AG04450 (cell line): ENCODE results near the gene WNT1. TPM values are rescaled to one million over a fixed set of nuclear protein-coding genes. Genes with fewer than 3 reads are reported as not detected.

ENCODE experiments used
- CTCF ChIA-PET: fragments of 300-600, 350-600 bp; formaldehyde crosslinking; extraction: SDS; loops from one replicate; lab custom pipeline; 2022; ENCODE audit warnings: antibody characterized with exemption, inconsistent platforms; lab: Charles Lee
- POLR2A ChIA-PET: fragments of 350-600 bp; formaldehyde crosslinking; extraction: SDS; loops from one replicate; lab custom pipeline; 2021; ENCODE audit warnings: antibody characterized with exemption, inconsistent platforms; lab: Yijun Ruan, JAX
- DNase-seq: peaks from one replicate; pipeline ENCODE4 v3.0.0-alpha.2; 2011; ENCODE audit warnings: low read depth, low spot score
- H3K27ac ChIP-seq: one replicate; pipeline ENCODE4 v1.5.1; 2012; ENCODE audit warnings: low read depth, low read length, control low read depth
- H3K27me3 ChIP-seq: one replicate; pipeline ENCODE4 v1.6.0; 2012; ENCODE audit warnings: low read length; ENCODE audit not compliant: control insufficient read depth, insufficient read depth
- H3K4me3 ChIP-seq: 2 replicates; pipeline ENCODE4 v1.5.1; 2011; ENCODE audit warnings: mild to moderate bottlenecking, low read depth, low read length, control low read depth
- H3K9me3 ChIP-seq: 2 replicates; pipeline ENCODE4 v1.5.1; 2012; ENCODE audit warnings: low read length; ENCODE audit not compliant: control insufficient read depth, insufficient read depth
- CTCF ChIP-seq: IDR thresholded peaks from 2 replicates; pipeline ENCODE4 v1.5.1; 2011; ENCODE audit warnings: low read depth, low read length, control low read depth, inconsistent platforms
- polyA plus RNA-seq: library from polyadenylated mRNA; depleted of rRNA; stranded (reverse); fragments of >200 nt; gene quantifications from 2 replicates; pipeline ENCODE4 v1.2.3, GENCODE V29; 2011; rRNA removed
- small RNA-seq: library from RNA; depleted of rRNA; stranded (forward); fragments of <200 nt; gene quantifications from one replicate; pipeline ENCODE3, GENCODE V24; 2012; ENCODE audit warnings: low read depth; ENCODE audit not compliant: insufficient read length

Gene WNT1
- polyA plus RNA-seq, 1 experiment, result not detected

DNA sequence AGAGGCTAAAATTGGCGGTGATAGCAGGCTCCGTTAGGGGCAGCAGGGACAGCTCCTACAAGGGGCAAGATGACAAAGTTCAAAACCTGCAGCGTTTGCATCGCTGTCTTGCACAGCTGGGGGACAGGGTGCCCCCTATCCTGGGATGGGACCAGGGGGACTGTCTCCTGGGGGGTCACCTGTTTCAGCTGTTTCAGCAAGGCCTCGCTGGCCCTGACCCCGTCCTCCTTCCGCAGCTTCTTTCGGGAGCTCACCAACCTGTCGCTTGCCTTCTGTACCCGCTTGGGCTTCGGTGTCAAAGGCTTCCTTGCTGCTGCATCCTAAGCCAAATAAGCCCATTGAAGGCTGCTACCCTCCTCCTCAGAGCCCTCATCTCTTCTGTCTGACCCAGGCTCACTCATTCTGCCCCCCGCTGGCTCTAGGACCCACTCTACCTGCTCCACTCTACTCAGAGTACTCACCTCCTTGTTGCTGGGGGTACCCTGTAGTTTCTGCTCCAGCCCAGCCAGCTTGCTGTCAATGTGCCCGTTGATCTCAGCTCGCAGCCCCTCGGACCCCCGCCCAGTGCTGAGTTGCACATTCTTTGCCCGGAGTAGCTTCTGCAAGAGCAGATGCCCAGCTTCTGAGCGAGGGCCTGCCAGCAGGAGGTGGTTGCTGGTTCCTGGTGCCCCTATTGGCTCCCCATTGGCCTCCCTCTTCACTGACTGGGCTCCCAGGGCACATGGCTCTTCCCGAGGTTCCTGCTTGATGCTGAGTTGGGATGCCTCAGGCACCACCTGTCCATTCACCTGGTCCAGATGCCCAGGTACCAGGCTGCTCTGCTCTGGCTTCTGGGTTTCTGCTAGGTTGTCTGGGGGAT lies 52.8 kb downstream of the WNT1 start:
- POLR2A ChIA-PET, result no interaction called here
- DNase-seq, result no peak
- CTCF ChIA-PET, result interaction anchor here (1.0 to 3.1 kb wide), 4 partner anchors 11 to 57 kb away, joined by 3 to 11 read pairs (median 3); no protein-coding TSS in a partner anchor

DNA sequence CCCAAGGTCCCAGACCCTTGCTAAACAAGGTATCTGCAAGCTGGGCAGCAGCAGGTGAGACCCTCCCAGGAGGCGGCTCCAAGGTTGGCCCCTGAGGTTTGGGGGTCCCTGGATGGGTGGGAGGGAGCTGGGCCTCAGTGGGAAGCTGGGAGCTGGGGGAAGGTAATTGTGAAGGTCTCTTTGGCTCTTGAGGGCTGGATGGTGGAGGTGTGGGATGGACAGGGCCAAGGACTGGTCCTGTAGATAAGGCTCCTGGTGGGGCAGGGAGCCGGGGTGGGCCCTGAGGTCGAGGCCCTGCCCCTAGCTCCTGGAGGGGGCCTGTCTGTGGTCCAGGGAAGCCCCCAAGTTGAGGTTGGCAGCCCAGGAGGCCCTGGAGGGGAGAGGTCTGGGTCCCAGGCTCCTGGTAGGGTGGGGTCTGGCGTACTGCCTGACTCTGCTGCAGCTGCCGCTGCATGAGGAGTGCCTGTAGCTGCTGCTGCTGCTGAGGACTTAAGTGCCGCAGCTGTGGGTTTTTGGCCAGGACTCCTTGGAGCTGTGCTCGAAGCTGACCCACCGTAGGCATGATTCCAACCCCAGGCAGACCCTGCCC lies 53.5 kb downstream of the WNT1 start:
- ChIA-PET CTCF (interaction anchor here (1.5 to 3.1 kb wide), 2 partner anchors 11 to 12 kb away, joined by 3 to 11 read pairs; no protein-coding TSS in a partner anchor), POLR2A (no interaction called here)
- no peak overlapping the region for H3K27ac ChIP-seq
- no peak for DNase-seq
- H3K4me3 ChIP-seq, result no peak overlapping the region
- H3K27me3 ChIP-seq, result no peaks in the 10 kb centered on the region
- TF ChIP-seq CTCF, result no peak
- no peaks in the 10 kb centered on the region; the same call in 1 of the 2 replicates for H3K9me3 ChIP-seq

More for the DNA sequence above, 52.8 kb downstream of the WNT1 start:
- Histone ChIP-seq H3K9me3 (no peaks in the 10 kb centered on the region; the same call in 1 of the 2 replicates), H3K4me3 (no peak overlapping the region), H3K27ac (no peak overlapping the region), H3K27me3 (no peaks in the 10 kb centered on the region)
- TF ChIP-seq CTCF, result no peak

Small RNA genes lying within 50 kb of the gene (small RNA-seq; reads per million reads assigned to genes)
- not detected for gene RNU6-940P

Other genes starting within 250 kb of the WNT1 start
- 26.7 and 31.6 TPM in 2 replicates for gene ADCY6, start 189.2 kb upstream of the WNT1 start, polyA plus RNA-seq
- gene CACNB3, start 159.8 kb upstream of the WNT1 start, polyA plus RNA-seq, result 44.9 and 51.7 TPM in 2 replicates
- gene DDX23, start 126.2 kb upstream of the WNT1 start, polyA plus RNA-seq, result 56.6 and 57.4 TPM in 2 replicates
- 0.36 and 0.42 TPM in 2 replicates for gene RND1, start 112.5 kb upstream of the WNT1 start, polyA plus RNA-seq
- 85.9 and 99.2 TPM in 2 replicates for gene FKBP11, start 52.8 kb upstream of the WNT1 start, polyA plus RNA-seq
- gene ARF3, start 20.8 kb upstream of the WNT1 start, polyA plus RNA-seq, result 260 TPM in 2 replicates
- gene WNT10B, start 6.6 kb upstream of the WNT1 start, polyA plus RNA-seq, result 0.24 and 0.26 TPM in 2 replicates
- 0.02 and 0.04 TPM in 2 replicates for gene DDN, start 21.1 kb downstream of the WNT1 start, polyA plus RNA-seq
- 112 and 130 TPM in 2 replicates for gene PRKAG1, start 40.5 kb downstream of the WNT1 start, polyA plus RNA-seq
- 8.9 and 11.2 TPM in 2 replicates for gene KMT2D, start 82.5 kb downstream of the WNT1 start, polyA plus RNA-seq
- 0.31 and 0.51 TPM in 2 replicates for gene RHEBL1, start 91.7 kb downstream of the WNT1 start, polyA plus RNA-seq
- gene DHH, start 116.5 kb downstream of the WNT1 start, polyA plus RNA-seq, result not detected in 2 replicates
- gene LMBR1L, start 132.5 kb downstream of the WNT1 start, polyA plus RNA-seq, result 34.1 and 37.3 TPM in 2 replicates
- gene TUBA1B, start 153.1 kb downstream of the WNT1 start, polyA plus RNA-seq, result 2,720 and 2,965 TPM in 2 replicates
- gene TUBA1A, start 210.8 kb downstream of the WNT1 start, polyA plus RNA-seq, result 1,918 and 2,457 TPM in 2 replicates